IMR-90 (cell line): ENCODE data around the gene TSPO.

Experiments
- NFE2L2 ChIP-seq: fragments of 150-350 bp; IDR thresholded peaks from 2 replicates; pipeline ENCODE4 v1.6.1; 2016; ENCODE audit warnings: low read depth, mild to moderate bottlenecking, low read length
- POLR2A ChIP-seq: IDR thresholded peaks from 2 replicates; pipeline ENCODE4 v1.6.1; 2012; ENCODE audit warnings: mild to moderate bottlenecking, low read depth, low read length
- TF ChIP-seq, protein P1 (sequence below): conservative IDR thresholded peaks from 2 replicates; pipeline ENCODE4 v1.5.1; 2012; ENCODE audit warnings: mild to moderate bottlenecking, low read depth, low read length, improper control_type of control experiment

GRCh38 chr22:43206509-43207161 is 55.3 kb downstream of the TSPO start:
- TF ChIP-seq, protein P1, sequence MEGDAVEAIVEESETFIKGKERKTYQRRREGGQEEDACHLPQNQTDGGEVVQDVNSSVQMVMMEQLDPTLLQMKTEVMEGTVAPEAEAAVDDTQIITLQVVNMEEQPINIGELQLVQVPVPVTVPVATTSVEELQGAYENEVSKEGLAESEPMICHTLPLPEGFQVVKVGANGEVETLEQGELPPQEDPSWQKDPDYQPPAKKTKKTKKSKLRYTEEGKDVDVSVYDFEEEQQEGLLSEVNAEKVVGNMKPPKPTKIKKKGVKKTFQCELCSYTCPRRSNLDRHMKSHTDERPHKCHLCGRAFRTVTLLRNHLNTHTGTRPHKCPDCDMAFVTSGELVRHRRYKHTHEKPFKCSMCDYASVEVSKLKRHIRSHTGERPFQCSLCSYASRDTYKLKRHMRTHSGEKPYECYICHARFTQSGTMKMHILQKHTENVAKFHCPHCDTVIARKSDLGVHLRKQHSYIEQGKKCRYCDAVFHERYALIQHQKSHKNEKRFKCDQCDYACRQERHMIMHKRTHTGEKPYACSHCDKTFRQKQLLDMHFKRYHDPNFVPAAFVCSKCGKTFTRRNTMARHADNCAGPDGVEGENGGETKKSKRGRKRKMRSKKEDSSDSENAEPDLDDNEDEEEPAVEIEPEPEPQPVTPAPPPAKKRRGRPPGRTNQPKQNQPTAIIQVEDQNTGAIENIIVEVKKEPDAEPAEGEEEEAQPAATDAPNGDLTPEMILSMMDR, result no peak
- TF ChIP-seq POLR2A (no peak), NFE2L2 (no peak)
